ENCODE data around the gene KCNQ1OT1. TPM values are rescaled to one million over a fixed set of nuclear protein-coding genes. Genes with fewer than 3 reads are reported as not detected.
A peak's percentile ranks its signal among the peaks of the same experiment; 100 is the strongest.

Gene KCNQ1OT1
- total and polyA plus RNA-seq, 3 experiments from 2014 or later = 0.08 to 0.20 (median 0.20) TPM

- Mint-ChIP-seq H3K4me1 (no peaks in the 10 kb centered on the region), H3K4me3 (no peak overlapping the region), H3K36me3 (peaks cover 4 to 37% (median 12%) of the 10 kb centered on the region in 3 donors), H3K9me3 (peaks cover 34 to 61% (median 49%) of the 10 kb centered on the region in 5 donors), H3K27me3 (peaks cover 7 to 9% of the 10 kb centered on the region in 2 donors), H3K27ac (no peak overlapping the region)
- H3K36me3 ChIP-seq (ENCODE audit: insufficient read depth, low read length) = no peaks in the 10 kb centered on the region
- no peak overlapping the region for H3K4me3 ChIP-seq (ENCODE audit: low read length)
- no peaks in the 10 kb centered on the region for H3K4me1 ChIP-seq (ENCODE audit: insufficient read depth, low read length)
- DNase-seq = no peak
- ChIA-PET CTCF (no interaction called here), POLR2A (no interaction called here)
- no peaks in the 10 kb centered on the region for H3K27me3 ChIP-seq (ENCODE audit: insufficient read depth, low read length, poor library complexity, severe bottlenecking)
- no peak overlapping the region for H3K27ac ChIP-seq (ENCODE audit: low read depth, low read length)
- peaks cover 8% of the 10 kb centered on the region for H3K9me3 ChIP-seq (ENCODE audit: low read length)
These were observed 49.9 kb downstream of the KCNQ1OT1 start for GRCh38 chr11:2649848-2650247.

DNA sequence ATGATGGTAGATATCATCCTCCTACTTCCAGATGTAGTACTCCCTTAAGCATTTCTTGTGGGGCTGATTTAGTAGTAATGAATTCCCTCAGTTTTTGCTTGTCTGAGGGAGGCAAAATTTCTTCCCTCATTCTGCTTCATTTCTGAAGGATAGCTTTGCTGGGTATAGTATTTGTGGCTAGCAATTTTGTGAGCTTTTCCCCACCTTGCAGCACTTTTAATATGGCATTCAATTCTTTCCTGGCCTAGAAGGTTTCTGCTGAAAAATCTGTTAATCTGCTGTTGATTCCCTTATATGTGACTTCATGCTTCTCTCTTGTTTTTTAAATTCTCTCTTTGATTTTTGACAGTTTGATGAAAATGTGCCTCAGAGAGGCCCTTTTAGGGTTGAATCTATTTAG lies 50.4 kb downstream of the KCNQ1OT1 start:
- Histone ChIP-seq H3K4me3 (ENCODE audit: low read length) (no peak overlapping the region), H3K4me1 (ENCODE audit: insufficient read depth, low read length) (no peaks in the 10 kb centered on the region), H3K27me3 (ENCODE audit: insufficient read depth, low read length, poor library complexity, severe bottlenecking) (no peaks in the 10 kb centered on the region), H3K9me3 (ENCODE audit: low read length) (peaks cover 12% of the 10 kb centered on the region), H3K27ac (ENCODE audit: low read depth, low read length) (no peak overlapping the region), H3K36me3 (ENCODE audit: insufficient read depth, low read length) (no peaks in the 10 kb centered on the region)
- peaks cover 4 to 34% (median 12%) of the 10 kb centered on the region in 3 donors for H3K36me3 Mint-ChIP-seq
- CTCF ChIA-PET = no interaction called here
- H3K27me3 Mint-ChIP-seq = peaks cover 4 to 9% of the 10 kb centered on the region in 2 donors
- no peak overlapping the region for H3K4me3 Mint-ChIP-seq
- no peak for DNase-seq
- H3K4me1 Mint-ChIP-seq = no peaks in the 10 kb centered on the region
- peaks cover 38 to 65% (median 52%) of the 10 kb centered on the region in 5 donors for H3K9me3 Mint-ChIP-seq
- no peak overlapping the region for H3K27ac Mint-ChIP-seq
- POLR2A ChIA-PET = no interaction called here

DNA sequence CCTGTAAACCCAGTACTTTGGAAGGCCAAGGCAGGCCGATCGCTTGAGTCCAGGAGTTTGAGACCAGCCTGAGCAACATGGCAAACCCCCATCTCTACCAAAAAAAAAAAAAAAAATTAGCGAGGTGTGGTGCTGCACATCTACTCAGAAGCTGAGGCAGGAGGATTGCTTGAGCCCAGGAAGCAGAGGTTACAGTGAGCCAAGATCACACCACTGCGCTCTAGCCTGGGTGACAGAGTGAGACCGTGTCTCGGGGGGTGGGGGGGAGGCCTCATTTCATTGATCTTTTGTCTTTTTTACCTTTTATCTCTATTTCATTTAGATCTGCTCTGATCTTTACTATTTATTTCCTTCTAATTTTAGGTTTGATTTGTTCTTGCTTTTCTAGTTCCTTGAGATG lies 51.8 kb downstream of the KCNQ1OT1 start:
- Mint-ChIP-seq H3K4me3 (no peak overlapping the region), H3K27me3 (peaks cover 0 to 6% of the 10 kb centered on the region in 2 donors), H3K9me3 (peaks cover 51 to 80% (median 67%) of the 10 kb centered on the region in 5 donors), H3K4me1 (no peaks in the 10 kb centered on the region), H3K36me3 (peaks cover 9 to 42% (median 17%) of the 10 kb centered on the region in 3 donors), H3K27ac (peak overlapping the region in 1 of 8 donors; percentile 27)
- no peaks in the 10 kb centered on the region for H3K27me3 ChIP-seq (ENCODE audit: insufficient read depth, low read length, poor library complexity, severe bottlenecking)
- no peak overlapping the region for H3K27ac ChIP-seq (ENCODE audit: low read depth, low read length)
- H3K36me3 ChIP-seq (ENCODE audit: insufficient read depth, low read length) = no peaks in the 10 kb centered on the region
- H3K4me1 ChIP-seq (ENCODE audit: insufficient read depth, low read length) = no peaks in the 10 kb centered on the region
- no peak for DNase-seq
- no peak overlapping the region for H3K4me3 ChIP-seq (ENCODE audit: low read length)
- H3K9me3 ChIP-seq (ENCODE audit: low read length) = peaks cover 19% of the 10 kb centered on the region
- ChIA-PET CTCF (no interaction called here), POLR2A (no interaction called here)

- H3K27ac ChIP-seq (ENCODE audit: low read depth, low read length) = no peak overlapping the region
- no peaks in the 10 kb centered on the region for H3K27me3 ChIP-seq (ENCODE audit: insufficient read depth, low read length, poor library complexity, severe bottlenecking)
- ChIA-PET POLR2A (no interaction called here), CTCF (no interaction called here)
- DNase-seq = no peak
- Mint-ChIP-seq H3K27ac (no peak overlapping the region), H3K4me3 (no peak overlapping the region), H3K36me3 (peaks cover 9 to 48% (median 19%) of the 10 kb centered on the region in 3 donors), H3K27me3 (peaks cover 0 to 4% of the 10 kb centered on the region in 2 donors), H3K4me1 (no peaks in the 10 kb centered on the region), H3K9me3 (peaks cover 56 to 82% (median 75%) of the 10 kb centered on the region in 5 donors)
- H3K4me1 ChIP-seq (ENCODE audit: insufficient read depth, low read length) = no peaks in the 10 kb centered on the region
- H3K4me3 ChIP-seq (ENCODE audit: low read length) = no peak overlapping the region
- peaks cover 19% of the 10 kb centered on the region for H3K9me3 ChIP-seq (ENCODE audit: low read length)
- no peaks in the 10 kb centered on the region for H3K36me3 ChIP-seq (ENCODE audit: insufficient read depth, low read length)
These were observed 52.6 kb downstream of the KCNQ1OT1 start for GRCh38 chr11:2647167-2647566.

DNA sequence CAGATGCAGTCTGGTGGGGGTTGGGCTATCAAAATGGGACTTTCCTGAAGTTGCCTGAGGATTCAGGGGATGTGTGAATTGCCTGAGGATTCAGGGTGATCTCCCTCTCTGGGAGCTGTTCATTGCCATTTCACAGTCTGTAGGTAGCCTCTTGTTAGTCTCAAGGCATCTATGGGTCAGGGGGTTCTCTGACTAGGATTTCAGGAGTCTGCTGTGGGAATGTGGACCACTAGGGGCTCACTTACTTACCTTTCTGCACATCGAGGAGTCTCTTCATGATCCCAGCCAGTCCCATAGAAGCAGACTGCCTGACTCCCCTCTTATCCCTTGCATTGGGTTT lies 54.0 kb downstream of the KCNQ1OT1 start:
- Mint-ChIP-seq H3K9me3 (peaks cover 66 to 84% (median 80%) of the 10 kb centered on the region in 5 donors), H3K36me3 (peaks cover 9 to 56% (median 21%) of the 10 kb centered on the region in 3 donors), H3K4me1 (no peaks in the 10 kb centered on the region), H3K27me3 (peaks cover 4 to 7% of the 10 kb centered on the region in 2 donors), H3K4me3 (no peak overlapping the region), H3K27ac (no peak overlapping the region)
- ChIA-PET POLR2A (no interaction called here), CTCF (no interaction called here)
- no peak for DNase-seq
- Histone ChIP-seq H3K4me1 (ENCODE audit: insufficient read depth, low read length) (no peaks in the 10 kb centered on the region), H3K36me3 (ENCODE audit: insufficient read depth, low read length) (no peaks in the 10 kb centered on the region), H3K4me3 (ENCODE audit: low read length) (no peak overlapping the region), H3K27me3 (ENCODE audit: insufficient read depth, low read length, poor library complexity, severe bottlenecking) (no peaks in the 10 kb centered on the region), H3K9me3 (ENCODE audit: low read length) (peaks cover 22% of the 10 kb centered on the region), H3K27ac (ENCODE audit: low read depth, low read length) (no peak overlapping the region)

GRCh38 chr11:2644844-2645778 lies 54.7 kb downstream of the KCNQ1OT1 start:
- DNase-seq = no peak
- no peaks in the 10 kb centered on the region for H3K4me1 Mint-ChIP-seq
- peaks cover 4 to 9% of the 10 kb centered on the region in 2 donors for H3K27me3 Mint-ChIP-seq
- H3K36me3 Mint-ChIP-seq = peaks cover 10 to 58% (median 21%) of the 10 kb centered on the region in 3 donors
- no peak overlapping the region for H3K4me3 Mint-ChIP-seq
- no peaks in the 10 kb centered on the region for H3K27me3 ChIP-seq (ENCODE audit: insufficient read depth, low read length, poor library complexity, severe bottlenecking)
- no peak overlapping the region for H3K27ac ChIP-seq (ENCODE audit: low read depth, low read length)
- ChIA-PET POLR2A (no interaction called here), CTCF (no interaction called here)
- peaks cover 23% of the 10 kb centered on the region for H3K9me3 ChIP-seq (ENCODE audit: low read length)
- no peaks in the 10 kb centered on the region for H3K4me1 ChIP-seq (ENCODE audit: insufficient read depth, low read length)
- H3K9me3 Mint-ChIP-seq = peaks cover 66 to 84% (median 79%) of the 10 kb centered on the region in 5 donors
- H3K36me3 ChIP-seq (ENCODE audit: insufficient read depth, low read length) = no peaks in the 10 kb centered on the region
- H3K27ac Mint-ChIP-seq = no peak overlapping the region
- no peak overlapping the region for H3K4me3 ChIP-seq (ENCODE audit: low read length)

DNA sequence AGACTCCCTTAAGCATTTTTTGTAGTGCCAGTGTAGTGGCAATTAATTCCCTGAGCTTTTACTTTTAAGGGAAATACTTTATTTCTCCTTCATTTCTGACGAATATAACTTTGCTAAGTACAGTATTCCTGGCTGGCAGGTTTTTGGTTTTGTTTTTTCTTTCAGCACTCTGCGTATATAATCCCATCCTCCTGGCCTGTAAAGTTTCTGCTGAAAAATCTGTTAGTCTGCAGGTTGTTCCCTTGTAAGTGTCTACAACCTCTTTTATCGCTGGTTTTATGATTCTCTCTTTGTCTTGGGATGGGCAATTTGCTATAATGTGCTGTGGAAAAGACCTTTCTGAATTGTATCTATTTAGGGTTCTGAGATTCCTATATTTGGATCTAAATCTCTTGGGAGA lies 56.0 kb downstream of the KCNQ1OT1 start:
- H3K36me3 ChIP-seq (ENCODE audit: insufficient read depth, low read length) = no peaks in the 10 kb centered on the region
- ChIA-PET POLR2A (no interaction called here), CTCF (no interaction called here)
- no peaks in the 10 kb centered on the region for H3K27me3 ChIP-seq (ENCODE audit: insufficient read depth, low read length, poor library complexity, severe bottlenecking)
- no peaks in the 10 kb centered on the region for H3K4me1 Mint-ChIP-seq
- no peaks in the 10 kb centered on the region for H3K4me1 ChIP-seq (ENCODE audit: insufficient read depth, low read length)
- H3K4me3 ChIP-seq (ENCODE audit: low read length) = no peak overlapping the region
- peaks cover 55 to 77% (median 75%) of the 10 kb centered on the region in 5 donors for H3K9me3 Mint-ChIP-seq
- H3K27ac ChIP-seq (ENCODE audit: low read depth, low read length) = no peak overlapping the region
- H3K27ac Mint-ChIP-seq = no peak overlapping the region
- H3K4me3 Mint-ChIP-seq = no peak overlapping the region
- peaks cover 6 to 53% (median 17%) of the 10 kb centered on the region in 3 donors for H3K36me3 Mint-ChIP-seq
- peaks cover 4 to 9% of the 10 kb centered on the region in 2 donors for H3K27me3 Mint-ChIP-seq
- peaks cover 16% of the 10 kb centered on the region for H3K9me3 ChIP-seq (ENCODE audit: low read length)
- no peak for DNase-seq

DNA sequence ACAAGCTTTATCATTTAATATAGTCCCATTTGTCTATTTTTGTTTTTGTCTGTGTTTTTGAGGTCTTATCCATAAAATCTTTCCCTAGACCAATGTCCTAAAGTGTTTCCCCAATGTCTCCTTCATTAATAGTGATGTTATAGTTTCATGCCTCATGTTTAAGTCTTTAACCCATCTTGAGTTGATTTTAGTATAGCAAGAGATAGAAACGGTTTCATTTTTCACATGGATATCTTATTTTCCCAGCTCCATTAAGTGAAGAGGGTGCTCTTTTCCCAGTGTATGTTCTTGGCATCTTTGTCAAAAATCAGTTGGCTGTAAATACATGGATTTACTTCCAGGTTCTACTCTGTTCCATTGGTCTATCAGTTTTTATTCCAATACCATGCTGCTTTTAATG lies 58.2 kb downstream of the KCNQ1OT1 start:
- ChIA-PET CTCF (no interaction called here), POLR2A (no interaction called here)

More for the DNA sequence above, 58.2 kb downstream of the KCNQ1OT1 start:
- no peaks in the 10 kb centered on the region for H3K27me3 ChIP-seq (ENCODE audit: insufficient read depth, low read length, poor library complexity, severe bottlenecking)
- H3K9me3 ChIP-seq (ENCODE audit: low read length) = peaks cover 16% of the 10 kb centered on the region
- Mint-ChIP-seq H3K4me1 (no peaks in the 10 kb centered on the region), H3K36me3 (peaks cover 6 to 52% (median 21%) of the 10 kb centered on the region in 3 donors), H3K9me3 (peaks cover 42 to 76% (median 70%) of the 10 kb centered on the region in 5 donors), H3K27ac (no peak overlapping the region), H3K27me3 (peaks cover 4 to 7% of the 10 kb centered on the region in 2 donors), H3K4me3 (no peak overlapping the region)
- no peak for DNase-seq
- no peaks in the 10 kb centered on the region for H3K4me1 ChIP-seq (ENCODE audit: insufficient read depth, low read length)
- no peak overlapping the region for H3K27ac ChIP-seq (ENCODE audit: low read depth, low read length)
- H3K4me3 ChIP-seq (ENCODE audit: low read length) = no peak overlapping the region
- H3K36me3 ChIP-seq (ENCODE audit: insufficient read depth, low read length) = no peaks in the 10 kb centered on the region

All from CD8-positive, alpha-beta memory T cell (primary cell).